Measurements from ENCODE around the gene PLPP3.
A peak's percentile ranks its signal among the peaks of the same experiment; 100 is the strongest.

The PLPP3 gene

GRCh38 chr1:56529801-56530200, 49.6 kb downstream of the PLPP3 start:
- Histone ChIP-seq H3K4me3 (ENCODE audit: low read depth, low read length) (no peak overlapping the region), H3K36me3 (ENCODE audit: control insufficient read depth in 2 of 2, insufficient read depth in 1 of 2, low read length in 2 of 2) (peaks cover 0 to 7% of the 10 kb centered on the region in 2 experiments; a peak in 1 of 3 replicates), H3K27ac (ENCODE audit: extremely low read depth, low read depth, low read length) (peak overlapping the region; percentile 85; the same call in 1 of the 2 replicates), H3K4me1 (ENCODE audit: control insufficient read depth, insufficient read depth, low read length) (peaks cover 45% of the 10 kb centered on the region), H3K9me3 (ENCODE audit: control insufficient read depth, insufficient read depth, low read depth, low read length) (no peaks in the 10 kb centered on the region)
- ChIA-PET CTCF (interaction anchor here (1.2 kb wide), 1 partner anchor 9 kb away, joined by 3 read pairs; no protein-coding TSS in a partner anchor), POLR2A (no interaction called here)
- TF ChIP-seq ZNF561 (tag by site-specific recombination; IDR thresholded peaks at IDR 0.05; ENCODE audit: borderline replicate concordance), result no peak
- TF ChIP-seq ZNF202 (tag by site-specific recombination; IDR thresholded peaks at IDR 0.05; ENCODE audit: borderline replicate concordance), result no peak
- TF ChIP-seq ZNF302 (tag by site-specific recombination; IDR thresholded peaks at IDR 0.05; ENCODE audit: low read depth), result no peak
- TF ChIP-seq ZNF48 (tag by site-specific recombination; IDR thresholded peaks at IDR 0.05), result no peak
- TF ChIP-seq ZNF184 (tag by site-specific recombination; IDR thresholded peaks at IDR 0.05), result no peak
- no peak for TF ChIP-seq ZBTB17 (tag by site-specific recombination; IDR thresholded peaks at IDR 0.05)
- no peak for TF ChIP-seq ZNF473 (tag by site-specific recombination; IDR thresholded peaks at IDR 0.05)
- TF ChIP-seq CTCF (tag by site-specific recombination; IDR thresholded peaks at IDR 0.05), result no peak
- no peak for TF ChIP-seq ZBTB26 (tag by site-specific recombination; optimal IDR thresholded peaks at IDR 0.05)
- TF ChIP-seq ZNF335 (tag by site-specific recombination; conservative IDR thresholded peaks at IDR 0.05), result no peak
- no peak for TF ChIP-seq SP3 (tag by site-specific recombination; IDR thresholded peaks at IDR 0.05)
- no peak for TF ChIP-seq ZBTB10 (tag by site-specific recombination; IDR thresholded peaks at IDR 0.05)
- TF ChIP-seq ZNF10 (tag by site-specific recombination; IDR thresholded peaks at IDR 0.05), result no peak
- TF ChIP-seq ZNF311 (tag by site-specific recombination; IDR thresholded peaks at IDR 0.05; ENCODE audit: borderline replicate concordance), result no peak
- TF ChIP-seq ZNF501 (tag by site-specific recombination; IDR thresholded peaks at IDR 0.05), result no peak

DNA sequence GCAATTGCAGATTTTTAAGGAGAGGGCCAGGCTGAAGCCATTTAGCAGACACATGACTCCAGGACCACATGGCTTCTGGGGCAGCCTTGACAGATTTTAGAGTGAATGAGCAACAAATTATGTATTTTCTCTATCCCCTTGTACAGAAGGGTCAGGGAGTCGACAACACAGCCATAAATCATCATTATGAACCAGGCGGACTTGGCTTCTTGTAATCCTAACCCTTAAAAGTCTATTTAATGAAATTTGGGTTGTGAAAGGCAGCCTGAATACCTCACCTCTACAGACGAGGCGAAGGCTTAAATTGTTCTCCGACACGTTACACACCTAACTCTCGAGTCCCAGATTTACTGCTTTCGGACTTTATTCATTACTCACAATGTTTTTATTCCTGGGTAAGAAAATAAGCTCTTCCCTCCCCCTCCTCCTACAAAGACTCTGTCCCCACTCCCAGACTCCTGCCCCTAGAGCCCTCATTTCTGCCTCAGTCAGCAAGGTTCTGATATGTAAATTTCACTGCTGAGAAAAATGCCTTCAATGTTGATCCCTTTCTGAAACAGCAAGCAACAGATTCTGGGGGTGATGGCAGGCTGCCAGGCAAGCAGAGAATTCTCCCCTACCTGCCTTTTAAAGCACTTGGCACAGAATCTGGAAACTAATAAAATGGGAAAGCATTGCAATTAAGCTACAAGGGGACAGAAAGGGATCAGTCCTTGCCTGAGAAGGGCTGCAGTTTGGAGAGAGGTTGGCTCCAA, 51.6 kb downstream of the PLPP3 start:
- Histone ChIP-seq H3K4me3 (ENCODE audit: low read depth, low read length) (no peak overlapping the region), H3K9me3 (ENCODE audit: control insufficient read depth, insufficient read depth, low read depth, low read length) (no peaks in the 10 kb centered on the region), H3K36me3 (ENCODE audit: control insufficient read depth in 2 of 2, insufficient read depth in 1 of 2, low read length in 2 of 2) (peaks cover 0 to 20% of the 10 kb centered on the region in 2 experiments; a peak in 1 of 3 replicates), H3K27ac (ENCODE audit: extremely low read depth, low read depth, low read length) (peak overlapping the region; percentile 70), H3K4me1 (ENCODE audit: control insufficient read depth, insufficient read depth, low read length) (peaks cover 41% of the 10 kb centered on the region)
- POLR2A ChIA-PET, result interaction anchor here (1.0 kb wide), 1 partner anchor 50 kb away, joined by 3 read pairs; no protein-coding TSS in a partner anchor
- CTCF ChIA-PET, result interaction anchor here (1.4 kb wide), 1 partner anchor 30 kb away, joined by 4 read pairs; no protein-coding TSS in a partner anchor
- TF ChIP-seq ZBTB8A (tag by site-specific recombination; IDR thresholded peaks at IDR 0.05) (peak; percentile 45; the same call in 1 of the 2 replicates), ZEB2 (tag by site-specific recombination; IDR thresholded peaks at IDR 0.05) (0 out of 2 replicates have a peak, but pooled peaks have one; percentile 11), ELK4 (IDR thresholded peaks at IDR 0.05; ENCODE audit: borderline replicate concordance, low read depth, low read length) (no peak), ZNF76 (tag by site-specific recombination; IDR thresholded peaks at IDR 0.05; ENCODE audit: borderline replicate concordance, low read depth) (no peak), ZNF391 (tag by site-specific recombination; IDR thresholded peaks at IDR 0.05; ENCODE audit: borderline replicate concordance, low read depth) (no peak), ZSCAN30 (tag by site-specific recombination; IDR thresholded peaks at IDR 0.05) (no peak), SP7 (tag by site-specific recombination; IDR thresholded peaks at IDR 0.05) (peak; percentile 67), BCL11A (tag by site-specific recombination; IDR thresholded peaks at IDR 0.05; ENCODE audit: low read depth) (no peak), ZNF558 (tag by site-specific recombination; IDR thresholded peaks at IDR 0.05) (no peak), ZNF155 (tag by site-specific recombination; IDR thresholded peaks at IDR 0.05) (no peak), ZNF23 (tag by site-specific recombination; IDR thresholded peaks at IDR 0.05; ENCODE audit: borderline replicate concordance) (no peak), HOXD13 (CRISPR knock-in tag; IDR thresholded peaks at IDR 0.05; ENCODE audit: borderline replicate concordance) (no peak), ZNF555 (tag by site-specific recombination; conservative IDR thresholded peaks at IDR 0.05) (no peak), ZNF596 (tag by site-specific recombination; IDR thresholded peaks at IDR 0.05) (peak; percentile 58)

All from HEK293 (cell line).